Thoracic aorta (tissue), 2 donors: ENCODE results near the gene DYNLT5. TPM values are rescaled to one million over a fixed set of nuclear protein-coding genes. Genes with fewer than 3 reads are reported as not detected.
A peak's percentile ranks its signal among the peaks of the same experiment; 100 is the strongest.
"Not testable (repeated sequence)": the region's sequence is repeated elsewhere in the genome, so short reads cannot be mapped to it uniquely, and the experiment has no call there.

Source experiments
- ATAC-seq: fragments of 150-250 bp; one replicate; pipeline ENCODE4 v1.8.0; 2017; ENCODE audit warnings: low read depth; ENCODE audit not compliant: insufficient number of reproducible peaks, low FRiP score
- DNase-seq: peaks from one replicate; pipeline ENCODE4 v3.0.0-alpha.2; 2020; ENCODE audit warnings: low spot score
- H3K27ac ChIP-seq, 2 donors: fragments of 200-600 bp; sonication (generic); 1 replicate in 1 of 2; 2 replicates in 1 of 2; pipeline ENCODE4 v1.5.1; 2016; ENCODE audit warnings: mild to moderate bottlenecking in 2 of 2, moderate library complexity in 2 of 2
- H3K27me3 ChIP-seq: fragments of 200-600 bp; sonication (generic); replicated peaks from 2 replicates; pipeline ENCODE4 v1.6.0; 2016; ENCODE audit warnings: mild to moderate bottlenecking; ENCODE audit not compliant: insufficient read depth
- H3K36me3 ChIP-seq: fragments of 200-600 bp; sonication (generic); one replicate; pipeline ENCODE4 v1.5.1; 2016
- H3K4me1 ChIP-seq, 2 donors: fragments of 200-600 bp; sonication (generic); 1 replicate in 1 of 2; 2 replicates in 1 of 2; pipeline versions ENCODE4 v1.5.1 to v1.6.0; 2016; ENCODE audit warnings: low read depth in 2 of 2, mild to moderate bottlenecking in 1 of 2; ENCODE audit not compliant: control insufficient read depth in 1 of 2
- H3K4me3 ChIP-seq: fragments of 200-600 bp; sonication (generic); 2 replicates; pipeline ENCODE4 v1.5.1; 2016; ENCODE audit warnings: mild to moderate bottlenecking
- H3K9me3 ChIP-seq: fragments of 200-600 bp; sonication (generic); 2 replicates; pipeline ENCODE4 v1.5.1; 2016
- total RNA-seq, 2 donors: library from RNA; depleted of rRNA; stranded (reverse); fragments of >200 nt; gene quantifications; one replicate each; pipeline versions ENCODE4 v1.1.0 to v1.2.3, GENCODE V29; 2016
- TF ChIP-seq, protein P1 (sequence below): fragments of 200-600 bp; sonication (generic); IDR thresholded peaks from one replicate; pipeline ENCODE4 v1.5.1; 2019; ENCODE audit warnings: antibody characterized with exemption

The DYNLT5 gene
- total RNA-seq, 2 donors from 2014 or later, result 2.7 to 2.8 TPM

DNA sequence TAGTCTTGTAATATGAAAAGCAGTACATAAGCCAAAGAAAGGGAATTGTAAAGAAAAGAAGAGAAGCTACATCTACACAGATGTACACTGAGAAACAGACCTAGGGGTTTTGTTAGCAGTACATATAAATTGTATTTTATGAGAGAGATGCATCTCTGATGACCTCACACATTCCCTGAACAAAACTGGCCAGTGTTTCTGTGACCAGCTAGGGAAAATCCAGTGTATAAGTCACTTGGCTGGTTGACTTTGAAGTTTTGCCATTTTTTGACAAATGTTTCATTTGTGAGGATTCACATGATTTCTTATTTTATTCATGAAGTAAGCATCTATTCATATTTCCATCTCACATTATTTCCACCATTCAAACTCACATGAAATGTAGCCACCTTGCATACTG lies 28.3 kb upstream of the DYNLT5 start:
- no peaks in the 10 kb centered on the region for H3K36me3 ChIP-seq
- TF ChIP-seq, protein P1, sequence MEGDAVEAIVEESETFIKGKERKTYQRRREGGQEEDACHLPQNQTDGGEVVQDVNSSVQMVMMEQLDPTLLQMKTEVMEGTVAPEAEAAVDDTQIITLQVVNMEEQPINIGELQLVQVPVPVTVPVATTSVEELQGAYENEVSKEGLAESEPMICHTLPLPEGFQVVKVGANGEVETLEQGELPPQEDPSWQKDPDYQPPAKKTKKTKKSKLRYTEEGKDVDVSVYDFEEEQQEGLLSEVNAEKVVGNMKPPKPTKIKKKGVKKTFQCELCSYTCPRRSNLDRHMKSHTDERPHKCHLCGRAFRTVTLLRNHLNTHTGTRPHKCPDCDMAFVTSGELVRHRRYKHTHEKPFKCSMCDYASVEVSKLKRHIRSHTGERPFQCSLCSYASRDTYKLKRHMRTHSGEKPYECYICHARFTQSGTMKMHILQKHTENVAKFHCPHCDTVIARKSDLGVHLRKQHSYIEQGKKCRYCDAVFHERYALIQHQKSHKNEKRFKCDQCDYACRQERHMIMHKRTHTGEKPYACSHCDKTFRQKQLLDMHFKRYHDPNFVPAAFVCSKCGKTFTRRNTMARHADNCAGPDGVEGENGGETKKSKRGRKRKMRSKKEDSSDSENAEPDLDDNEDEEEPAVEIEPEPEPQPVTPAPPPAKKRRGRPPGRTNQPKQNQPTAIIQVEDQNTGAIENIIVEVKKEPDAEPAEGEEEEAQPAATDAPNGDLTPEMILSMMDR, result no peak

DNA sequence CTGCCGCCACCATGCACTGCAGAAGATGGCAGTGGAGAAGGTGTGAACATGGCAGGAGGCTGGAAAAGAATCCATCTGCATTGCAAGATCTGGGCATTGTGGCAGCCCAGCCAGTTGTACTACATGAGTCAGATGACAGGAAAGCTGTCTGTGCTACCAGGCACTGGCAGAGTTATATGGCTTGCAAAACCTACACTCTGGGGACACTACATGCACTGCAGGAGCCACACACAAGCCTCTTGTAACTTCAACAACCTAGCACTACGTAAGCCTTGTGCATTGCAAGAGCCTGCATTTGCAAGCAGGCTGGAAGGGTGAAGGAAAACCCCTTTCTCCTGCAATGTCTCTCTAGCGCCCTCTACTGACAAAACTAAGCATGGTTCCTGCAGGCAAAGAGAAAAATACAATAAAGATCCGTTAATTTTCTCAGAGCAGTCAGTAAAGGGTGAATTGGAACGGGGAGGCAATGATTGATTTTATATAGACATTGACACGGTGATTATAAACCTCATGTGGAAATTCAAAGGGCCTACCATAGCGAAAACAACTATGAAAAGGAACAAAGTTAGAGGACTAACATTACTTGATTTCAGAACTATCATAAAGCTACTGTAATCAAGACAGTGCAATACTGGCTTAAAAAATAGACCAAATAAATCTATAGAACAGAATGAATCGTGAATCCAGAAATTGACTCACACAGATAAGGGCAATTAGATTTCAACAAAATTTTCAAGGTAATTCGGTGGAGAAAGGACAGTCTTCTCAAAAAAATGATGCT lies 26.2 kb upstream of the DYNLT5 start:
- no peak for DNase-seq
- H3K4me1 ChIP-seq, result peaks cover 0 to 10% of the 10 kb centered on the region in 2 donors
- no peaks in the 10 kb centered on the region for H3K27me3 ChIP-seq
- H3K36me3 ChIP-seq, result peaks cover under 1% of the 10 kb centered on the region
- H3K4me3 ChIP-seq, result no peak overlapping the region
- no peak overlapping the region for H3K27ac ChIP-seq
- peak; percentile 84 for ATAC-seq
- no peaks in the 10 kb centered on the region for H3K9me3 ChIP-seq
- TF ChIP-seq, protein P1, result peak; percentile 91

More for the DNA sequence above, 28.3 kb upstream of the DYNLT5 start:
- Histone ChIP-seq H3K9me3 (no peaks in the 10 kb centered on the region), H3K4me3 (no peak overlapping the region), H3K27me3 (no peaks in the 10 kb centered on the region), H3K4me1 (peaks cover 0 to 10% of the 10 kb centered on the region in 2 donors), H3K27ac (peak overlapping the region; percentile 5 to 36)
- ATAC-seq (no peak), DNase-seq (no peak)

DNA sequence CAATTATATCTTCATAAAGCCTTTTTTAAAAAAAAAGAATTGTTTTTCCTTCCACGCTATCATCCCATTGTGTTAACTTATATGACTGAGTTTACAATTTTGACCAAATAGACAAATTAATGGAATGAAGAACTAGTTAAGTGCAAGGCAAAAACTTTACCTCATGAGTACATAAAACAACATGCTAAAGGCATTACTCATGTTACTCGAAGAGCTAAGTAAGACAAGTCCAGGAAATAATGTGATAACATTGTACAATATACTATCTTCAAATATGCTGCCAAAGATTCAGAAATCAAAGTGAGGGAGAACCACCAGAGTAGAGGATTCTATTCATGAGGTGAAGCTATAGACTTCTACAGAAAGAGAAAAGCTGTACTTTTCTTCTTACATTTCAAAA lies 24.2 kb upstream of the DYNLT5 start:
- peaks cover 0 to 10% of the 10 kb centered on the region in 2 donors for H3K4me1 ChIP-seq
- H3K4me3 ChIP-seq, result no peak overlapping the region
- ATAC-seq (no peak), DNase-seq (no peak)
- H3K9me3 ChIP-seq, result no peaks in the 10 kb centered on the region
- no peaks in the 10 kb centered on the region for H3K27me3 ChIP-seq
- H3K36me3 ChIP-seq, result peaks cover 2% of the 10 kb centered on the region
- TF ChIP-seq, protein P1, result no peak
- no peak overlapping the region for H3K27ac ChIP-seq

DNA sequence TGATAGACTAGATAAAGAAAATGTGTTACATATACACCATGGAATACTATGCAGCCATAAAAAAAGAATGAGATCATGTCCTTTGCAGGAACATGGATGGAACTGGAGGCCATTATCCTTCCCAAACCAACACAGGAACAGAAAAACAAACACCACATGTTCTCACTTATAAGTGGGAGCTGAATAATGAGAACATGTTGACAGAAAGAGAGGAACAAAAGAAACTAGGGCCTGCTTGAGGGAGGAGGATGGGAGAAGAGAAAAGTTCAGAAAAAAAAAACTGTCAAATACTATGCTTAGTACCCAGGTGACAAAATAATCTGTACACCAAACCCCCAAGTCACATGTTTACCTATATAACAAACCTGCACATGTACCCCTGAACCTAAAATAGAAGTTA lies 23.5 kb upstream of the DYNLT5 start:
- not testable (repeated sequence) for ATAC-seq, H3K9me3 ChIP-seq, H3K27me3 ChIP-seq, H3K4me3 ChIP-seq, DNase-seq, H3K4me1 ChIP-seq, H3K27ac ChIP-seq, H3K36me3 ChIP-seq

DNA sequence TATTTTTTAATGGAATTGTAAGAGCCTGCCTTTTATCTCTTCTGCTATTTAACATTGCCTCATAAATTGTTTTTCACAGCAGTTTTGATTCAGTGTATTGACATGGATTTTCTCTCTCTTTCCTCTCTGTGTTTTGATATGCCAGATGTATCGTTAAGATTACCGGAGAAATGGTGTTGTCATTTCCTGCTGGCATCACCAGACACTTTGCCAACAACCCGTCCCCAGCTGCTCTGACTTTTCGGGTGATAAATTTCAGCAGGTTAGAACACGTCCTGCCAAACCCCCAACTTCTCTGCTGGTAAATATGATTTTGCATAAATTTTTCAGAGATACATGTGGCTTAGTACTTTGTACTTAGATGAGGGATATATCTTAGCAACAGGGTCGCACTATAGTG lies 23.1 kb upstream of the DYNLT5 start:
- no peaks in the 10 kb centered on the region for H3K27me3 ChIP-seq
- H3K4me1 ChIP-seq, result peaks cover 5 to 7% of the 10 kb centered on the region in 2 donors
- H3K9me3 ChIP-seq, result no peaks in the 10 kb centered on the region
- TF ChIP-seq, protein P1, result no peak
- no peak overlapping the region for H3K27ac ChIP-seq
- DNase-seq (no peak), ATAC-seq (no peak)
- H3K36me3 ChIP-seq, result peaks cover 2% of the 10 kb centered on the region
- no peak overlapping the region for H3K4me3 ChIP-seq
